HFF-Myc (cell line): Measurements from ENCODE around the gene LDLRAD1.

ENCODE experiments used
- DNase-seq: peaks from one replicate; pipeline ENCODE4 v3.0.0-alpha.2; 2011; ENCODE audit warnings: low read depth; ENCODE audit errors: extremely low read depth
- H3K4me3 ChIP-seq: replicated peaks from 2 replicates; pipeline ENCODE4 v1.5.1; 2011; ENCODE audit warnings: low read depth, mild to moderate bottlenecking, control low read depth, low read length
- CTCF ChIP-seq: IDR thresholded peaks from 2 replicates; pipeline ENCODE4 v1.5.1; 2012; ENCODE audit warnings: mild to moderate bottlenecking, low read depth, low read length, control low read depth; ENCODE audit errors: missing control alignments

LDLRAD1 gene

GRCh38 chr1:54017979-54018378 is at the start of gene LDLRAD1:
TSS of gene LDLRAD1 (minus strand) at chr1:54018186. CDS start at chr1:54018112, 74 bp downstream.
- no peak within 1 kb of the TSS for H3K4me3 ChIP-seq
- DNase-seq: no peak
- no peak for TF ChIP-seq CTCF

GRCh38 chr1:54064299-54064698 is 46.3 kb upstream of the LDLRAD1 start:
- H3K4me3 ChIP-seq: no peak overlapping the region
- TF ChIP-seq CTCF: no peak
- no peak for DNase-seq

- TF ChIP-seq CTCF: no peak
- H3K4me3 ChIP-seq: peak overlapping the region; percentile 98
- no peak for DNase-seq
Measured at GRCh38 chr1:54054438-54054749, 36.4 kb upstream of the LDLRAD1 start.

GRCh38 chr1:54053745-54054437 is 35.9 kb upstream of the LDLRAD1 start:
- DNase-seq: no peak
- H3K4me3 ChIP-seq: peak overlapping the region; percentile 98
- TF ChIP-seq CTCF: no peak

GRCh38 chr1:54052934-54053744 is 35.2 kb upstream of the LDLRAD1 start, which contains the start of the genes TCEANC2 and TMEM59:
TSS of gene TCEANC2 (plus strand) at chr1:54053608. CDS start at chr1:54054423, 815 bp downstream.
TSS of gene TMEM59 (minus strand) at chr1:54053204. CDS start at chr1:54053188, 16 bp downstream.
- TF ChIP-seq CTCF: no peak
- DNase-seq: peak; percentile 96
- H3K4me3 ChIP-seq: peak within 1 kb of the TSS; percentile 98

- no peak for DNase-seq
- TF ChIP-seq CTCF: no peak
- peak overlapping the region; percentile 98 for H3K4me3 ChIP-seq
Measured at GRCh38 chr1:54052431-54052933, 34.5 kb upstream of the LDLRAD1 start.
